Measurements from ENCODE around the gene C17orf50.
A peak's percentile ranks its signal among the peaks of the same experiment; 100 is the strongest.
"Not testable (repeated sequence)": the region's sequence is repeated elsewhere in the genome, so short reads cannot be mapped to it uniquely, and the experiment has no call there.

Gene C17orf50

GRCh38 chr17:35735036-35735805 lies 25.5 kb upstream of the C17orf50 start:
- DNase-seq, result no peak

- no peak for DNase-seq
Measured at GRCh38 chr17:35736236-35736635, 24.5 kb upstream of the C17orf50 start.

- DNase-seq, result no peak
Measured at GRCh38 chr17:35738519-35739133, 22.1 kb upstream of the C17orf50 start.

- no peak for DNase-seq
Measured at GRCh38 chr17:35740216-35740615, 20.5 kb upstream of the C17orf50 start.

- DNase-seq, result peak; percentile 10
Measured at GRCh38 chr17:35740997-35741931, 19.4 kb upstream of the C17orf50 start.

- DNase-seq, result no peak
Measured at GRCh38 chr17:35742496-35742895, 18.2 kb upstream of the C17orf50 start.

- no peak for DNase-seq
Measured at GRCh38 chr17:35742896-35743477, 17.7 kb upstream of the C17orf50 start.

GRCh38 chr17:35743626-35744328 lies 16.9 kb upstream of the C17orf50 start:
- DNase-seq, result no peak

GRCh38 chr17:35744830-35745229 lies 15.9 kb upstream of the C17orf50 start:
- no peak for DNase-seq

- no peak for DNase-seq
Measured at GRCh38 chr17:35745246-35745645, 15.4 kb upstream of the C17orf50 start.

- DNase-seq, result no peak
Measured at GRCh38 chr17:35745749-35746320, 14.9 kb upstream of the C17orf50 start.

- peak; percentile 71 for DNase-seq
Measured at GRCh38 chr17:35747540-35748017, 13.1 kb upstream of the C17orf50 start.

GRCh38 chr17:35748341-35748841 lies 12.3 kb upstream of the C17orf50 start:
- peak; percentile 3 for DNase-seq

- no peak for DNase-seq
Measured at GRCh38 chr17:35748979-35749378, 11.7 kb upstream of the C17orf50 start.

GRCh38 chr17:35749560-35750412 lies 10.9 kb upstream of the C17orf50 start:
- DNase-seq, result peak; percentile 6

- no peak for DNase-seq
Measured at GRCh38 chr17:35750526-35751395, 9.9 kb upstream of the C17orf50 start.

GRCh38 chr17:35751541-35751940 lies 9.1 kb upstream of the C17orf50 start:
- DNase-seq, result not testable (repeated sequence)

- peak; percentile 8 for DNase-seq
Measured at GRCh38 chr17:35752471-35752870, 8.2 kb upstream of the C17orf50 start.

GRCh38 chr17:35752945-35753764 lies 7.5 kb upstream of the C17orf50 start, which contains the start of gene GAS2L2:
Gene GAS2L2, minus strand, starts transcription at chr17:35753239. Its CDS starts 389 bp downstream, at chr17:35752850.
- no peak for DNase-seq

All from NCI-H1092 treated with DMSO at 0.1 percent for 48 hours (cell line).